HG03159 (cell line): ENCODE results near the gene UNC13B.

Experiments
- ATAC-seq: cut with Tn5 transposase; IDR thresholded peaks from one replicate; pipeline ENCODE4 v1.9.1; 2021; ENCODE audit warnings: mild to moderate bottlenecking, moderate library complexity; ENCODE audit not compliant: unreplicated experiment

UNC13B gene

GRCh38 chr9:35272989-35273388, 111.2 kb downstream of the UNC13B start:
- ATAC-seq = no peak

- no peak for ATAC-seq
Measured at GRCh38 chr9:35273591-35273990, 111.8 kb downstream of the UNC13B start.

GRCh38 chr9:35274993-35275392, 113.2 kb downstream of the UNC13B start:
- no peak for ATAC-seq

GRCh38 chr9:35277171-35277520, 115.3 kb downstream of the UNC13B start:
- no peak for ATAC-seq

GRCh38 chr9:35277628-35278359, 116.0 kb downstream of the UNC13B start:
- ATAC-seq = no peak

- ATAC-seq = no peak
Measured at GRCh38 chr9:35279946-35280345, 118.1 kb downstream of the UNC13B start.

GRCh38 chr9:35280399-35280798, 118.6 kb downstream of the UNC13B start:
- no peak for ATAC-seq

GRCh38 chr9:35285731-35286130, 123.9 kb downstream of the UNC13B start:
- ATAC-seq = no peak

- no peak for ATAC-seq
Measured at GRCh38 chr9:35286381-35286780, 124.6 kb downstream of the UNC13B start.

GRCh38 chr9:35287987-35288632, 126.3 kb downstream of the UNC13B start:
- no peak for ATAC-seq

GRCh38 chr9:35288778-35289177, 127.0 kb downstream of the UNC13B start:
- no peak for ATAC-seq

- no peak for ATAC-seq
Measured at GRCh38 chr9:35293376-35293964, 131.7 kb downstream of the UNC13B start.

- no peak for ATAC-seq
Measured at GRCh38 chr9:35294066-35294465, 132.3 kb downstream of the UNC13B start.

GRCh38 chr9:35294556-35294955, 132.7 kb downstream of the UNC13B start:
- no peak for ATAC-seq

- ATAC-seq = no peak
Measured at GRCh38 chr9:35295369-35296036, 133.7 kb downstream of the UNC13B start.

- no peak for ATAC-seq
Measured at GRCh38 chr9:35303567-35303966, 141.8 kb downstream of the UNC13B start.

GRCh38 chr9:35306283-35306682, 144.5 kb downstream of the UNC13B start:
- no peak for ATAC-seq

GRCh38 chr9:35308316-35308715, 146.5 kb downstream of the UNC13B start:
- ATAC-seq = no peak

- ATAC-seq = no peak
Measured at GRCh38 chr9:35311891-35312639, 150.3 kb downstream of the UNC13B start.

- ATAC-seq = no peak
Measured at GRCh38 chr9:35313460-35313859, 151.7 kb downstream of the UNC13B start.

- ATAC-seq = no peak
Measured at GRCh38 chr9:35313916-35314315, 152.1 kb downstream of the UNC13B start.
